ENCODE results near the gene SH2D3C.
"Not testable (repeated sequence)": the region's sequence is repeated elsewhere in the genome, so short reads cannot be mapped to it uniquely, and the experiment has no call there.

Gene SH2D3C

GRCh38 chr9:127780909-127781308 is 2.4 kb upstream of the SH2D3C start:
- peaks cover 23% of the 10 kb centered on the region for H3K4me1 ChIP-seq (ENCODE audit: control insufficient read depth, insufficient read depth, low read length, poor library complexity, severe bottlenecking)
- WGBS, 2 experiments (ENCODE audit: insufficient coverage in 2 of 2), result 98 to 100% methylated on average over 4 to 5 of the region's 9 CpGs
- not testable (repeated sequence) for H3K27ac ChIP-seq (ENCODE audit: low read depth, low read length, severe bottlenecking); H3K9me3 ChIP-seq (ENCODE audit: control insufficient read depth, low read length); H3K36me3 ChIP-seq (ENCODE audit: control insufficient read depth, insufficient read depth, low read length); H3K4me3 ChIP-seq (ENCODE audit: extremely low read depth, insufficient read depth, low read length, poor library complexity, severe bottlenecking)

- H3K4me3 ChIP-seq (ENCODE audit: extremely low read depth, insufficient read depth, low read length, poor library complexity, severe bottlenecking), result no peak overlapping the region
- no peaks in the 10 kb centered on the region for H3K9me3 ChIP-seq (ENCODE audit: control insufficient read depth, low read length)
- H3K27ac ChIP-seq (ENCODE audit: low read depth, low read length, severe bottlenecking), result no peak overlapping the region
- H3K4me1 ChIP-seq (ENCODE audit: control insufficient read depth, insufficient read depth, low read length, poor library complexity, severe bottlenecking), result peaks cover 23% of the 10 kb centered on the region
- 78 to 82% methylated on average over 17 to 19 of the region's 20 CpGs for WGBS, 2 experiments (ENCODE audit: insufficient coverage in 2 of 2)
- H3K36me3 ChIP-seq (ENCODE audit: control insufficient read depth, insufficient read depth, low read length), result no peaks in the 10 kb centered on the region
Measured at GRCh38 chr9:127780126-127780885, 1.8 kb upstream of the SH2D3C start.

- no peak overlapping the region for H3K4me3 ChIP-seq (ENCODE audit: extremely low read depth, insufficient read depth, low read length, poor library complexity, severe bottlenecking)
- no peaks in the 10 kb centered on the region for H3K36me3 ChIP-seq (ENCODE audit: control insufficient read depth, insufficient read depth, low read length)
- no peak overlapping the region for H3K27ac ChIP-seq (ENCODE audit: low read depth, low read length, severe bottlenecking)
- H3K9me3 ChIP-seq (ENCODE audit: control insufficient read depth, low read length), result no peaks in the 10 kb centered on the region
- WGBS, 2 experiments (ENCODE audit: insufficient coverage in 2 of 2), result 88 to 95% methylated on average over 13 to 14 of the region's 17 CpGs
- peaks cover 23% of the 10 kb centered on the region for H3K4me1 ChIP-seq (ENCODE audit: control insufficient read depth, insufficient read depth, low read length, poor library complexity, severe bottlenecking)
Measured at GRCh38 chr9:127779136-127779981, 893 bp upstream of the SH2D3C start.

- no peaks in the 10 kb centered on the region for H3K36me3 ChIP-seq (ENCODE audit: control insufficient read depth, insufficient read depth, low read length)
- H3K4me1 ChIP-seq (ENCODE audit: control insufficient read depth, insufficient read depth, low read length, poor library complexity, severe bottlenecking), result peaks cover 18% of the 10 kb centered on the region
- WGBS, 2 experiments (ENCODE audit: insufficient coverage in 2 of 2), result 94 to 96% methylated on average over 12 to 14 of the region's 18 CpGs
- no peak overlapping the region for H3K27ac ChIP-seq (ENCODE audit: low read depth, low read length, severe bottlenecking)
- no peak overlapping the region for H3K4me3 ChIP-seq (ENCODE audit: extremely low read depth, insufficient read depth, low read length, poor library complexity, severe bottlenecking)
- no peaks in the 10 kb centered on the region for H3K9me3 ChIP-seq (ENCODE audit: control insufficient read depth, low read length)
Measured at GRCh38 chr9:127777368-127777980, 992 bp downstream of the SH2D3C start.

- H3K4me1 ChIP-seq (ENCODE audit: control insufficient read depth, insufficient read depth, low read length, poor library complexity, severe bottlenecking), result peaks cover 17% of the 10 kb centered on the region
- no peak overlapping the region for H3K27ac ChIP-seq (ENCODE audit: low read depth, low read length, severe bottlenecking)
- WGBS, 2 experiments (ENCODE audit: insufficient coverage in 2 of 2), result 86 to 89% methylated on average over 5 of the region's 5 CpGs
- H3K9me3 ChIP-seq (ENCODE audit: control insufficient read depth, low read length), result no peaks in the 10 kb centered on the region
- H3K36me3 ChIP-seq (ENCODE audit: control insufficient read depth, insufficient read depth, low read length), result no peaks in the 10 kb centered on the region
- H3K4me3 ChIP-seq (ENCODE audit: extremely low read depth, insufficient read depth, low read length, poor library complexity, severe bottlenecking), result no peak overlapping the region
Measured at GRCh38 chr9:127776924-127777289, 1.6 kb downstream of the SH2D3C start.

GRCh38 chr9:127776195-127776923 is 2.1 kb downstream of the SH2D3C start:
- Histone ChIP-seq H3K4me1 (ENCODE audit: control insufficient read depth, insufficient read depth, low read length, poor library complexity, severe bottlenecking) (peaks cover 15% of the 10 kb centered on the region), H3K9me3 (ENCODE audit: control insufficient read depth, low read length) (no peaks in the 10 kb centered on the region), H3K4me3 (ENCODE audit: extremely low read depth, insufficient read depth, low read length, poor library complexity, severe bottlenecking) (no peak overlapping the region), H3K27ac (ENCODE audit: low read depth, low read length, severe bottlenecking) (no peak overlapping the region), H3K36me3 (ENCODE audit: control insufficient read depth, insufficient read depth, low read length) (no peaks in the 10 kb centered on the region)
- WGBS, 2 experiments (ENCODE audit: insufficient coverage in 2 of 2), result 68 to 92% methylated on average over 6 to 7 of the region's 15 CpGs

GRCh38 chr9:127773981-127774380 is 4.5 kb downstream of the SH2D3C start:
- WGBS, 2 experiments (ENCODE audit: insufficient coverage in 2 of 2), result 94 to 95% methylated on average over 9 to 10 of the region's 10 CpGs

GRCh38 chr9:127773272-127773671 is 5.2 kb downstream of the SH2D3C start:
- Histone ChIP-seq H3K27ac (ENCODE audit: low read depth, low read length, severe bottlenecking) (no peak overlapping the region), H3K36me3 (ENCODE audit: control insufficient read depth, insufficient read depth, low read length) (no peaks in the 10 kb centered on the region), H3K4me1 (ENCODE audit: control insufficient read depth, insufficient read depth, low read length, poor library complexity, severe bottlenecking) (peaks cover 21% of the 10 kb centered on the region), H3K4me3 (ENCODE audit: extremely low read depth, insufficient read depth, low read length, poor library complexity, severe bottlenecking) (no peak overlapping the region), H3K9me3 (ENCODE audit: control insufficient read depth, low read length) (no peaks in the 10 kb centered on the region)
- WGBS, 2 experiments (ENCODE audit: insufficient coverage in 2 of 2), result 48 to 61% methylated on average over 2 to 3 of the region's 3 CpGs

More at GRCh38 chr9:127773981-127774380, 4.5 kb downstream of the SH2D3C start:
- Histone ChIP-seq H3K36me3 (ENCODE audit: control insufficient read depth, insufficient read depth, low read length) (no peaks in the 10 kb centered on the region), H3K4me3 (ENCODE audit: extremely low read depth, insufficient read depth, low read length, poor library complexity, severe bottlenecking) (no peak overlapping the region), H3K27ac (ENCODE audit: low read depth, low read length, severe bottlenecking) (no peak overlapping the region), H3K9me3 (ENCODE audit: control insufficient read depth, low read length) (no peaks in the 10 kb centered on the region), H3K4me1 (ENCODE audit: control insufficient read depth, insufficient read depth, low read length, poor library complexity, severe bottlenecking) (peaks cover 24% of the 10 kb centered on the region)

GRCh38 chr9:127772603-127773002 is 5.9 kb downstream of the SH2D3C start:
- no peaks in the 10 kb centered on the region for H3K9me3 ChIP-seq (ENCODE audit: control insufficient read depth, low read length)
- 81 to 90% methylated on average over 5 of the region's 5 CpGs for WGBS, 2 experiments (ENCODE audit: insufficient coverage in 2 of 2)
- H3K36me3 ChIP-seq (ENCODE audit: control insufficient read depth, insufficient read depth, low read length), result no peaks in the 10 kb centered on the region
- peaks cover 28% of the 10 kb centered on the region for H3K4me1 ChIP-seq (ENCODE audit: control insufficient read depth, insufficient read depth, low read length, poor library complexity, severe bottlenecking)
- no peak overlapping the region for H3K27ac ChIP-seq (ENCODE audit: low read depth, low read length, severe bottlenecking)
- H3K4me3 ChIP-seq (ENCODE audit: extremely low read depth, insufficient read depth, low read length, poor library complexity, severe bottlenecking), result no peak overlapping the region

GRCh38 chr9:127771570-127772189 is 6.8 kb downstream of the SH2D3C start:
- H3K27ac ChIP-seq (ENCODE audit: low read depth, low read length, severe bottlenecking), result no peak overlapping the region
- H3K4me3 ChIP-seq (ENCODE audit: extremely low read depth, insufficient read depth, low read length, poor library complexity, severe bottlenecking), result no peak overlapping the region
- H3K36me3 ChIP-seq (ENCODE audit: control insufficient read depth, insufficient read depth, low read length), result peaks cover 4% of the 10 kb centered on the region
- WGBS, 2 experiments (ENCODE audit: insufficient coverage in 2 of 2), result 7 to 17% methylated on average over 5 to 9 of the region's 19 CpGs
- peaks cover 35% of the 10 kb centered on the region for H3K4me1 ChIP-seq (ENCODE audit: control insufficient read depth, insufficient read depth, low read length, poor library complexity, severe bottlenecking)
- H3K9me3 ChIP-seq (ENCODE audit: control insufficient read depth, low read length), result no peaks in the 10 kb centered on the region

Measured in mesodermal cell (in vitro differentiated cells).